HG02943 (cell line): ENCODE measurements around the gene ICA1L.

Source experiments
- ATAC-seq: cut with Tn5 transposase; IDR thresholded peaks from one replicate; pipeline ENCODE4 v1.9.1; 2021; ENCODE audit warnings: mild to moderate bottlenecking, low read depth, moderate library complexity; ENCODE audit not compliant: unreplicated experiment

The ICA1L gene

GRCh38 chr2:202750763-202751427, 120.7 kb downstream of the ICA1L start:
- no peak for ATAC-seq

- no peak for ATAC-seq
Observed at GRCh38 chr2:202749477-202749876, 122.1 kb downstream of the ICA1L start.

- ATAC-seq, result no peak
Observed at GRCh38 chr2:202743613-202744012, 128.0 kb downstream of the ICA1L start.

GRCh38 chr2:202736826-202737225, 134.7 kb downstream of the ICA1L start:
- no peak for ATAC-seq

GRCh38 chr2:202726070-202726469, 145.5 kb downstream of the ICA1L start:
- no peak for ATAC-seq

DNA sequence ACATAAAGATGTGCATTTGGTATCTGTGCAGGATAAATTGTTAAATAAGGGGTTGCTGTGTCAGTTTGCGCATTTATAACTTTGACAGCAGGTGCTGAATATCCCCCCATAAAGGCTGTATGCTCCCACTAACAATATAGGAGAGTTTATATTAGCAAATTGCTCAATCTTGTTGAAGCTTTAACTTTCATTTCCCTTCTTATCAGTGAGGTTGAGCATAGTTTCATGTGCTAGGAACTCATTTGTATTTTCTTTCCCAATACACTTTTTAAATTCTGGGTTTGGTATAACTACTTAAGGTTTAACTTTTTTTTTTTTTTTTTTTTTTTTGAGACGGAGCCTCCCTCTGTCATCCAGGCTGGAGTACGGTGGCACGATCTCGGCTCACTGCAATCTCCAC, 147.8 kb downstream of the ICA1L start:
- no peak for ATAC-seq
